ENCODE measurements around the gene GALNTL6.

DNA sequence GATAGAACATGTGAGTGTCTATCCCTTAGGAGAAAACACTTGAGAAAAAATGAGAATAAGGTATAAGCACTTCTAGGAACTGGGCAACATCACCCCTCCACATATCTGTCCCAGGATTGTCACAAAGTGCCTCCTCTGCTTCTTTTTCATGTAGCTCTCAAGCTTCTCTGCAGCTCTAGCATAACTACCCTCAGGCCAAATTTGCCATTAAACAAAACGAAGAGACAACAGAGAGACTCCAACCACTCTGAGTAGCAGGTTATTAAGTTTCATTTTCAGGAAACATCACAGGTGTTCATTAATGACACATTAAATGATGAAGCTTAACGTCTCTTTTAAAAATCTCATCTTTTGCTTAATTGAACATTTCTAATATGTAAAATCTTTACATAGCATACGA is 580.0 kb downstream of the GALNTL6 start:
- no peak for TF ChIP-seq POLR2AphosphoS5 (IDR thresholded peaks at IDR 0.05; ENCODE audit: low read depth, low read length)
- TF ChIP-seq POLR2A (IDR thresholded peaks at IDR 0.05; ENCODE audit: low read depth, low read length), result no peak
- no peak for TF ChIP-seq TAF1 (IDR thresholded peaks at IDR 0.05; ENCODE audit: low read depth, low read length)
